Endometrial microvascular endothelial cells (primary cell): Measurements from ENCODE around the gene MGA. TPM values are rescaled to one million over a fixed set of nuclear protein-coding genes. Genes with fewer than 3 reads are reported as not detected.

Experiments
- in situ Hi-C: cut with HindIII; loops from 2 replicates; pipeline ENCODE4 v1.10.0; 2017; ENCODE audit warnings: low sequenced_read_pairs, low pct_unique_long_range_greater_than_20kb; ENCODE audit errors: inconsistent ontology term
- total RNA-seq: library from RNA; depleted of rRNA; stranded (reverse); fragments of >200 nt; gene quantifications from one replicate; pipeline ENCODE4 v1.2.3, GENCODE V29; 2015; ENCODE audit errors: inconsistent ontology term

MGA gene
- total RNA-seq, 1 donor from 2014 or later, result 11.4 TPM

- in situ Hi-C loops, result no loop called here
Measured at GRCh38 chr15:41816788-41817187, 156.6 kb downstream of the MGA start.

GRCh38 chr15:41817327-41817726 is 157.1 kb downstream of the MGA start:
- in situ Hi-C loops, result no loop called here

GRCh38 chr15:41817781-41818180 is 157.6 kb downstream of the MGA start:
- in situ Hi-C loops, result no loop called here

GRCh38 chr15:41819455-41820050 is 159.3 kb downstream of the MGA start:
- in situ Hi-C loops, result no loop called here

GRCh38 chr15:41820791-41821423 is 160.7 kb downstream of the MGA start:
- in situ Hi-C loops, result no loop called here

GRCh38 chr15:41821831-41822230 is 161.6 kb downstream of the MGA start:
- in situ Hi-C loops, result no loop called here

- in situ Hi-C loops, result no loop called here
Measured at GRCh38 chr15:41822471-41822870, 162.3 kb downstream of the MGA start.

Other genes with a start within 250 kb of the MGA start
- 29.8 TPM for gene RTF1, start 243.3 kb upstream of the MGA start, total RNA-seq
- gene ITPKA, start 166.5 kb upstream of the MGA start, total RNA-seq, result 0.37 TPM
- 0.65 TPM for gene LTK, start 146.6 kb upstream of the MGA start, total RNA-seq
- gene RPAP1, start 116.1 kb upstream of the MGA start, total RNA-seq, result 31.2 TPM
- 9.2 TPM for gene TYRO3, start 101.2 kb upstream of the MGA start, total RNA-seq
- 22.2 TPM for gene MAPKBP1, start 114.1 kb downstream of the MGA start, total RNA-seq
- 5.0 TPM for gene JMJD7, start 167.7 kb downstream of the MGA start, total RNA-seq
- not detected for gene PLA2G4B, start 178.4 kb downstream of the MGA start, total RNA-seq
- gene SPTBN5, start 233.6 kb downstream of the MGA start, total RNA-seq, result 3.1 TPM